CD4-positive, alpha-beta T cell (primary cell): ENCODE data around the gene FOXC2. TPM values are rescaled to one million over a fixed set of nuclear protein-coding genes. Genes with fewer than 3 reads are reported as not detected.

Source experiments
- ATAC-seq: fragments of 200-7000 bp; cut with Tn5 transposase; one replicate; pipeline ENCODE4 v1.10.0; 2022; ENCODE audit warnings: mild to moderate bottlenecking; ENCODE audit not compliant: poor library complexity
- CTCF ChIA-PET: fragments of 350-600 bp; sonication (Branson Sonifier 250); formaldehyde crosslinking; loops from one replicate; lab custom pipeline; 2021; ENCODE audit warnings: antibody characterized with exemption, inconsistent platforms; lab: Charles Lee
- POLR2A ChIA-PET: fragments of 350-600 bp; sonication (Branson Sonifier 250); formaldehyde crosslinking; loops from one replicate; lab custom pipeline; 2021; ENCODE audit warnings: antibody characterized with exemption, inconsistent platforms; lab: Charles Lee
- DNase-seq, 14 experiments: peaks; one replicate each; pipeline ENCODE4 v3.0.0-alpha.2; 2013 to 2020; ENCODE audit warnings: mixed read lengths in 2 of 14
- H3K27ac ChIP-seq, 2 donors: one replicate each; pipeline versions ENCODE4 v1.5.1 to v1.7.0; 2013; ENCODE audit warnings: low read length in 2 of 2, low read depth in 1 of 2, mild to moderate bottlenecking in 1 of 2
- H3K27me3 ChIP-seq, 2 experiments: 1 replicate in 1 of 2; 2 replicates in 1 of 2; pipeline versions ENCODE4 v1.6.1 to v1.7.0; 2013; ENCODE audit warnings: low read length in 2 of 2, control low read depth in 1 of 2, mild to moderate bottlenecking in 1 of 2, moderate library complexity in 1 of 2; ENCODE audit not compliant: insufficient read depth in 2 of 2, control insufficient read depth in 1 of 2
- H3K36me3 ChIP-seq: one replicate; pipeline ENCODE4 v1.6.1; 2013; ENCODE audit warnings: low read length, control low read depth; ENCODE audit not compliant: insufficient read depth
- H3K4me1 ChIP-seq: one replicate; pipeline ENCODE4 v1.6.1; 2013; ENCODE audit warnings: low read length, control low read depth; ENCODE audit not compliant: insufficient read depth
- H3K4me3 ChIP-seq: one replicate; pipeline ENCODE4 v1.5.1; 2013; ENCODE audit warnings: mild to moderate bottlenecking, low read length, moderate library complexity
- H3K9me3 ChIP-seq, 2 experiments: 1 replicate in 1 of 2; 2 replicates in 1 of 2; pipeline versions ENCODE4 v1.6.1 to v1.7.0; 2013; ENCODE audit warnings: low read length in 2 of 2, mild to moderate bottlenecking in 2 of 2, control low read depth in 1 of 2, moderate library complexity in 1 of 2; ENCODE audit not compliant: control insufficient read depth in 1 of 2, insufficient read depth in 1 of 2
- H3K27ac Mint-ChIP-seq: one replicate; pipeline ENCODE4 v1.8.0; 2020; ENCODE audit warnings: mixed read lengths
- H3K27me3 Mint-ChIP-seq: one replicate; pipeline ENCODE4 v1.8.0; 2021; ENCODE audit warnings: mixed read lengths
- H3K36me3 Mint-ChIP-seq: one replicate; pipeline ENCODE4 v1.8.0; 2021; ENCODE audit warnings: low read depth, mixed read lengths
- H3K4me1 Mint-ChIP-seq: one replicate; pipeline ENCODE4 v1.8.0; 2021; ENCODE audit warnings: low read depth, mixed read lengths
- H3K4me3 Mint-ChIP-seq: one replicate; pipeline ENCODE4 v1.8.0; 2020; ENCODE audit warnings: mild to moderate bottlenecking, mixed read lengths
- H3K9me3 Mint-ChIP-seq: one replicate; pipeline ENCODE4 v1.8.0; 2020; ENCODE audit warnings: mixed read lengths
- CTCF ChIP-seq: fragments of 200-600 bp; IDR thresholded peaks from one replicate; pipeline ENCODE4 v1.8.0; 2022; ENCODE audit warnings: antibody characterized with exemption, mild to moderate bottlenecking
- intact Hi-C, 2 experiments: fragments of 100-400 bp; cut with DNase I in 1 of 2; cut with micrococcal nuclease in 1 of 2; formaldehyde crosslinking; loops; one replicate each; pipeline versions ENCODE4 v1.15.1 to v1.9.0; 2023 to 2025; cut with DNase I, micrococcal nuclease
- total RNA-seq, 174 experiments: library from RNA in 2 of 174; stranded (reverse) in 2 of 174; gene quantifications; one replicate each; pipeline ENCODE4 v1.2.3 and lab custom pipeline; 2021 to 2026

Gene FOXC2
- total RNA-seq, 2 experiments from 2014 or later = 0.11 to 0.19 TPM

DNA sequence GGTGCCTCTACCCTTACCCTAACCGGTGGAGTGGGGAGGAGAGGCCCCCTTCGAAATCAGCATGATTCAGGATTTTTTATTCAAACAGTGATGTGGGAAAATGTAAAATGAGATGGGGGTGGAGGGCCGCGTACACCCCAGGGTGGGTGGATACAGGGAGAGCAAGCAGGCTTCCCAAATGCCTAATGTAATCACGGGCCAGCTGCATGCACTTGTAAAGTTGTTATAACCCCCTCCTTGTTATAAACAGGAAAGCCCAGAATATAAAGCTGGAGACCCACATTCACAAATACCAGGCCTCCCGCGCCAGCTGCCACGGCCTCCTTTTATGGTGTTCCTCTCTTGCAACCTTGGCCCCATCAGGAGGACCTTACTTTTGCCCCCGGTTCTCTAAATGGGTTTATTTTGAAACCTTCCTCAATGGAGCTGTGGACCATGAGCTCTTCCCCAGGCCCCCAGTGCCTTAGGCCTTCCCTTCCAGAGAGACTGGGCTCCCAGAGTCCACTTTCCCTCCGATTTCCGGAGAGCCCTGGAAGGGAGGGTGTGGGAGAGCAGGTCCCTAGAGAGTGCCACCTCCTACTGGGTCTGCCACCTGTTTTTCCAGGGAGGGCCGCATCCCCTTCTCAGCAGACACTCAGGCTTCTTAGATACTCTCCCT lies 10.8 kb downstream of the FOXC2 start:
- no peak for TF ChIP-seq CTCF
- no peak overlapping the region for H3K27ac Mint-ChIP-seq
- ChIA-PET POLR2A (no interaction called here), CTCF (no interaction called here)
- peaks cover 66 to 69% of the 10 kb centered on the region in 2 experiments for H3K27me3 ChIP-seq
- H3K4me1 ChIP-seq = peaks cover 13% of the 10 kb centered on the region
- H3K27ac ChIP-seq = no peak overlapping the region
- no peak overlapping the region for H3K4me3 Mint-ChIP-seq
- ATAC-seq (no peak), DNase-seq (no peak)
- H3K4me3 ChIP-seq = no peak overlapping the region
- no peaks in the 10 kb centered on the region for H3K36me3 Mint-ChIP-seq
- peaks cover 89% of the 10 kb centered on the region for H3K27me3 Mint-ChIP-seq
- intact Hi-C loops = no loop called here
- peaks cover 8% of the 10 kb centered on the region for H3K4me1 Mint-ChIP-seq
- H3K36me3 ChIP-seq = no peaks in the 10 kb centered on the region
- H3K9me3 Mint-ChIP-seq = no peaks in the 10 kb centered on the region
- H3K9me3 ChIP-seq = peaks cover 0 to 6% of the 10 kb centered on the region in 2 experiments

DNA sequence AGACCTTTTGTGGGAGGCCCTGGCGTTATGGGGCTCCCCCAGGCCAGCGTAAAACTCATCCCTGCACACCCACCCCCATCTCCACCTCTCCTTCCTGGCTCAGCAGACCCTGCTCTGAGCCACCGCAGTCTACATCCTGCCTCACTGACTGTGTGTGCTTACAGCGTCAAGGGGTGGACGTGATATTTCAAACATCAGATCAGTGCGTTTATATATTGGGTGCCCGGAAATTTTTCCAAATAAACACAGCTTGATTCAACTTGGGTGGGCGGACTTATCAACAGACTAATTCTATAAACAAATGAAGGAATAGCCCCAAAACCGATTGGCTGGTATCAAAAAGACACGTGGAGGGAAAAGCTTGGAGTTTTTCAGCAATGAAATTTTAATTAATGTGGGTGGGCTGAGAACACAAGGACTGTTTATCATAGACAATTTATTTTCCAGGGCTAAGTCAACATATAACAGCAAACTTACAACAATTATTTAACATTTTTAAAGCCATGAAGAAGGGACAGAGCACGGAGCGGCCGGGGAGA lies 11.5 kb downstream of the FOXC2 start, which contains the start of gene FOXL1:
Gene FOXL1 (plus strand): TSS at position 489 of the 539 bp plus-strand sequence. CDS start 175 bp downstream, outside the sequence.
- intact Hi-C loops = no loop called here
- Histone ChIP-seq H3K27me3 (peaks cover 66 to 69% of the 10 kb centered on the region in 2 experiments), H3K4me3 (no peak within 1 kb of the TSS), H3K9me3 (peaks cover 0 to 6% of the 10 kb centered on the region in 2 experiments), H3K27ac (no peak within 1 kb of the TSS), H3K4me1 (peaks cover 13% of the 10 kb centered on the region), H3K36me3 (no peaks in the 10 kb centered on the region)
- peaks cover 8% of the 10 kb centered on the region for H3K4me1 Mint-ChIP-seq
- ChIA-PET CTCF (no interaction called here), POLR2A (no interaction called here)
- H3K27ac Mint-ChIP-seq = no peak within 1 kb of the TSS
- no peaks in the 10 kb centered on the region for H3K36me3 Mint-ChIP-seq
- no peaks in the 10 kb centered on the region for H3K9me3 Mint-ChIP-seq
- DNase-seq = no peak
- H3K27me3 Mint-ChIP-seq = peaks cover 90% of the 10 kb centered on the region
- TF ChIP-seq CTCF = no peak
- ATAC-seq = no peak
- H3K4me3 Mint-ChIP-seq = no peak within 1 kb of the TSS

DNA sequence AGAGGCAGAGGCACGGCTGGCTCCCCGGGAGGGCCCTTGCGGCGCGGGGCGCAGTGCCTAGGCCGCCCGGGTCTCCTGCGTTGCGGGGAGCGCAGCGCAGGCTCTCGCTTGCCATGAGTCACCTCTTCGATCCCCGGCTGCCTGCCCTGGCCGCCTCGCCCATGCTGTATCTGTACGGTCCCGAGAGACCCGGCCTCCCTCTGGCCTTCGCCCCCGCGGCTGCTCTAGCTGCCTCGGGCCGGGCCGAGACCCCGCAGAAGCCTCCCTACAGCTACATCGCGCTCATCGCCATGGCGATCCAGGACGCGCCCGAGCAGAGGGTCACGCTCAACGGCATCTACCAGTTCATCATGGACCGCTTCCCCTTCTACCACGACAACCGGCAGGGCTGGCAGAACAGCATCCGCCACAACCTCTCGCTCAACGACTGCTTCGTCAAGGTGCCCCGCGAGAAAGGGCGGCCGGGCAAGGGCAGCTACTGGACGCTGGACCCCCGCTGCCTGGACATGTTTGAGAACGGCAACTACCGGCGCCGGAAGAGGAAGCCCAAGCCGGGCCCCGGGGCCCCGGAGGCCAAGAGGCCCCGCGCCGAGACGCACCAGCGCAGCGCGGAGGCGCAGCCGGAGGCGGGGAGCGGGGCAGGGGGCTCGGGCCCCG lies 12.1 kb downstream of the FOXC2 start:
- Histone ChIP-seq H3K4me1 (peaks cover 13% of the 10 kb centered on the region), H3K27ac (no peak overlapping the region), H3K9me3 (peaks cover 0 to 6% of the 10 kb centered on the region in 2 experiments), H3K27me3 (peaks cover 65 to 69% of the 10 kb centered on the region in 2 experiments), H3K36me3 (no peaks in the 10 kb centered on the region), H3K4me3 (no peak overlapping the region)
- ATAC-seq (no peak), DNase-seq (no peak)
- CTCF ChIA-PET = no interaction called here
- intact Hi-C loops = no loop called here
- no peaks in the 10 kb centered on the region for H3K9me3 Mint-ChIP-seq
- POLR2A ChIA-PET = no interaction called here
- TF ChIP-seq CTCF = no peak
- H3K4me3 Mint-ChIP-seq = no peak overlapping the region
- no peak overlapping the region for H3K27ac Mint-ChIP-seq
- H3K27me3 Mint-ChIP-seq = peaks cover 90% of the 10 kb centered on the region
- peaks cover 8% of the 10 kb centered on the region for H3K4me1 Mint-ChIP-seq
- H3K36me3 Mint-ChIP-seq = no peaks in the 10 kb centered on the region
